ENCODE results near the gene RILPL1. TPM values are rescaled to one million over a fixed set of nuclear protein-coding genes. Genes with fewer than 3 reads are reported as not detected.

RILPL1 gene
- total RNA-seq, 1 donor from 2014 or later: 6.2 TPM

DNA sequence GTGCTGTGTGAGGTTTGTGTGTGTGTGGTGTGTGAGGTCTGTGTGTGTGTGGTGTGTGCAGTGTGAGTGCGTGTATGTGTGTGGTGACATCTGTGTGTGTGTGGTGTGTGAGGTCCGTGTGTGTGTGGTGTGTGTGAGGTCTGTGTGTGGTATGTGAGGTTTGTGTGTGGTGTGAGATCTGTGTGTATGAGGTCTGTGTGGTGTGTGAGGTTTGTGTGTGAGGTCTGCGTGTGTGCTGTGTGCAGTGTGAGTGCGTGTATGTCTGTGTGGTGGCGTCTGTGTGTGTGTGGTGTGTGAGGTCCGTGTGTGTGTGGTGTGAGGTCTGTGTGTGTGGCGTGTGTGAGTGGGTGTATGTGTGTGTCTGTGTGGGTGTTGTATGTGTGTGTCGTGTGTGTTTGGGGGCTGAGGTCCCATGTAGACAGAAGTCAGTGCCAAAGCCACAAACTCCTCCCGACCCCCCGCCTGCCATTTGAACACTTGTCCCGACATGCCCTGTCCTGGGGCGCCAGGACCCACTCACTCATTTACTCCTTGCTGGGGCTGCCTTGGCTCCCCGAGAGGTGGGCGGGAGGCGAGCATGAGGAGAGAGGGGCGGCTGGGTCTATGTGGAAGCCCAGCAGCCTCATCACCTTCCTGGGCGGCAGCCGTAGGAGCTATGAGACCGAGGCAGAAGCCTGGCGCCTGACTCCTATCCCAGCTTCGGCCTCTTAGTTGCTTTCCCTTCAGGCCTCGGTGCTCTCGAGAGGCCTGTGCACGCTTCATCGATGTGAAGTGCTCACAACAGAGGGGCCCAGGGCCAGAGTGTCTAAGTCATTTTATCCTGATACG, 20.5 kb downstream of the RILPL1 start:
- peaks cover 1% of the 10 kb centered on the region for H3K27me3 Mint-ChIP-seq (ENCODE audit: unreplicated experiment)
- H3K4me3 Mint-ChIP-seq (ENCODE audit: unreplicated experiment): no peak overlapping the region
- H3K4me1 Mint-ChIP-seq (ENCODE audit: low read depth, unreplicated experiment): no peaks in the 10 kb centered on the region
- TF ChIP-seq, protein P1, sequence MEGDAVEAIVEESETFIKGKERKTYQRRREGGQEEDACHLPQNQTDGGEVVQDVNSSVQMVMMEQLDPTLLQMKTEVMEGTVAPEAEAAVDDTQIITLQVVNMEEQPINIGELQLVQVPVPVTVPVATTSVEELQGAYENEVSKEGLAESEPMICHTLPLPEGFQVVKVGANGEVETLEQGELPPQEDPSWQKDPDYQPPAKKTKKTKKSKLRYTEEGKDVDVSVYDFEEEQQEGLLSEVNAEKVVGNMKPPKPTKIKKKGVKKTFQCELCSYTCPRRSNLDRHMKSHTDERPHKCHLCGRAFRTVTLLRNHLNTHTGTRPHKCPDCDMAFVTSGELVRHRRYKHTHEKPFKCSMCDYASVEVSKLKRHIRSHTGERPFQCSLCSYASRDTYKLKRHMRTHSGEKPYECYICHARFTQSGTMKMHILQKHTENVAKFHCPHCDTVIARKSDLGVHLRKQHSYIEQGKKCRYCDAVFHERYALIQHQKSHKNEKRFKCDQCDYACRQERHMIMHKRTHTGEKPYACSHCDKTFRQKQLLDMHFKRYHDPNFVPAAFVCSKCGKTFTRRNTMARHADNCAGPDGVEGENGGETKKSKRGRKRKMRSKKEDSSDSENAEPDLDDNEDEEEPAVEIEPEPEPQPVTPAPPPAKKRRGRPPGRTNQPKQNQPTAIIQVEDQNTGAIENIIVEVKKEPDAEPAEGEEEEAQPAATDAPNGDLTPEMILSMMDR (IDR thresholded peaks at IDR 0.05; ENCODE audit: partially characterized antibody, unreplicated experiment): no peak
- H3K9me3 Mint-ChIP-seq (ENCODE audit: unreplicated experiment): no peaks in the 10 kb centered on the region
- no peak overlapping the region for H3K27ac Mint-ChIP-seq (ENCODE audit: unreplicated experiment)
- DNase-seq: no peak
- peaks cover 5% of the 10 kb centered on the region for H3K36me3 Mint-ChIP-seq (ENCODE audit: unreplicated experiment)

DNA sequence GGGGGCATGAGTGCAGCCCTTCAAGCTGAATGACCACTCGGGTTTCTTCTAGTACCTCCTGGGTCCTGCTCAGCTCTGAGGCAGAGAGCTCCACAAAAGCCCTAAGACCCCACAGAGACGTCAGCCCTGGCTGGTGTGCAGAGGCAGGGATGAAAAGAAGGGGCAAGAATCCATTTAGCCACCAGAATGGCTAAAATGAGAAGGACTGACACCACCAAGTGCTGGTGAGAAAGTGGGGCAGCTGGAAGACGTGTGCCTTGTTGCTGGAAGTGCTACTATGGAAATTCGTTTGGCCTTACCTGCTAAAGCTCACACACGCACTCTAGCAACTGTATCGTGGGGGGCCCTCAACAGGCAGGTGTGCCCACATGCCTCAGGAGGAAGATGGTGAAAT, 26.7 kb downstream of the RILPL1 start:
- no peak for DNase-seq
- H3K9me3 Mint-ChIP-seq (ENCODE audit: unreplicated experiment): no peaks in the 10 kb centered on the region
- peaks cover 4% of the 10 kb centered on the region for H3K36me3 Mint-ChIP-seq (ENCODE audit: unreplicated experiment)
- no peaks in the 10 kb centered on the region for H3K27me3 Mint-ChIP-seq (ENCODE audit: unreplicated experiment)
- TF ChIP-seq, protein P1 (IDR thresholded peaks at IDR 0.05; ENCODE audit: partially characterized antibody, unreplicated experiment): no peak
- H3K4me3 Mint-ChIP-seq (ENCODE audit: unreplicated experiment): no peak overlapping the region
- no peak overlapping the region for H3K27ac Mint-ChIP-seq (ENCODE audit: unreplicated experiment)
- H3K4me1 Mint-ChIP-seq (ENCODE audit: low read depth, unreplicated experiment): peaks cover 4% of the 10 kb centered on the region

DNA sequence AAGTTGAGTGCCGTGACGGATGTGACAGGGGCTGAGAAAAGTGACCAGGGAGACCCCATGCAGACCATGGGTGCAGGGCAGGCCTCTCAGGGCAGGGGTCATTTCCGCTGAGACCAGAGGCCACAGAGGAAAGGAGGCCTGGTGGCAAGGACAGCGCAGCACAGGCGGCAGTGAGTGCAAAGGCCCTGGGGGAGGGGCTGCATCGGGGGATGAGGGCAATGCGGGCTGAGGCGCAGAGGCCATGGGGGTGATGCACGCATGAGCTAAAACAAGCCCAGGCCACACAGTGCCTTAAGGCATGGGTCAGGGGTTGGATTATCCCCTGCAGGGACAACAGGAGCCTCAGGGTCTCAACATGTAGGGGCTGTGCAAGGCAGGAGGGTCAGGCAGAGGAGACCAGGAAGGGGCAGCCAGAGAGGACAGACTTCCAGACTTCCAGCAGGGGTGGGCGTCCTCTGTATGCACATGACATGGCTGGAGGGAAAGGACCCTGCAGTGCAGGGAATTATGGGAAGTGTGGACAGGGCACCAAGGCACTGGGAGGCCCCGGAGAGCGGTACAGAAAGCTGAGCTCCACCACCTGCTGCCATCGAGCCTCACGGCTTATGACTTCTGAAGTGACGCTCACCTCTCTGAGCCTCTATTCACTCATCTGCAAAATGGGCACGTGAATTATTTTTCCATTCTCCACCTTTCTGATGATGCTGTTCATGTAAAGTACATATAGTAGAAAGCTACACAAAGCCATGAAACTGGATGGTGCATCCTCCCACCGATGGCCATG, 27.3 kb downstream of the RILPL1 start:
- TF ChIP-seq, protein P1 (IDR thresholded peaks at IDR 0.05; ENCODE audit: partially characterized antibody, unreplicated experiment): no peak
- Mint-ChIP-seq H3K36me3 (ENCODE audit: unreplicated experiment) (peaks cover 4% of the 10 kb centered on the region), H3K9me3 (ENCODE audit: unreplicated experiment) (no peaks in the 10 kb centered on the region), H3K27me3 (ENCODE audit: unreplicated experiment) (no peaks in the 10 kb centered on the region), H3K27ac (ENCODE audit: unreplicated experiment) (no peak overlapping the region), H3K4me3 (ENCODE audit: unreplicated experiment) (no peak overlapping the region), H3K4me1 (ENCODE audit: low read depth, unreplicated experiment) (peaks cover 4% of the 10 kb centered on the region)
- no peak for DNase-seq

DNA sequence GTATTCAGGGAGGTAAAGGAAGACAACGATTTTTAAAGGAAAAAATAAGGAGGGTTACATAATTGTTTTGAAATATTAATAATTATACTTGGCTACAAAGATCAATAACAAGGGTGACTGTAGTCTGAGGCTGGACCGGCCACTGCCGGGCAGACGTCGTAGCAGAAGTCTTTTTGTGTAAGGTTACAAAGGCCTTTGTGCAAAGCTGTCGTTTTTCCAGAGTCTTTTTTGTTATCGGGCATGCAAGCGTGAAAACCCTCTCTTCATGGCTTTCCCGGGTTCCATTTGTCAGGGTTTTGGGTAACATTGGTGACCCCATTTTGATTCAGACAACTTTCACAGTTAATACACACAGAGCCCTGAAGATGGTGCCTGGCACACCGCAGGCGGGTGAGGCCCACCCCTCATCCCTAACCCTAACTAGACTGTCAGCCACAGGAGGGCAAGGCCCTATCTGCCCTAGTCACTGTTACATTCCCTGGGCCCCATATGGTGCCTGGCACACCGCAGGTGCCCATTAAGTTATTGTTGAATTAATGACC, 31.3 kb downstream of the RILPL1 start:
- no peak overlapping the region for H3K4me3 Mint-ChIP-seq (ENCODE audit: unreplicated experiment)
- H3K27me3 Mint-ChIP-seq (ENCODE audit: unreplicated experiment): peaks cover 3% of the 10 kb centered on the region
- H3K9me3 Mint-ChIP-seq (ENCODE audit: unreplicated experiment): peaks cover 1% of the 10 kb centered on the region
- peaks cover 9% of the 10 kb centered on the region for H3K36me3 Mint-ChIP-seq (ENCODE audit: unreplicated experiment)
- no peak for DNase-seq
- TF ChIP-seq, protein P1 (IDR thresholded peaks at IDR 0.05; ENCODE audit: partially characterized antibody, unreplicated experiment): no peak
- no peak overlapping the region for H3K27ac Mint-ChIP-seq (ENCODE audit: unreplicated experiment)
- H3K4me1 Mint-ChIP-seq (ENCODE audit: low read depth, unreplicated experiment): peaks cover 8% of the 10 kb centered on the region
